K562 (cell line): ENCODE measurements around the gene DAZAP1. TPM values are rescaled to one million over a fixed set of nuclear protein-coding genes. Genes with fewer than 3 reads are reported as not detected.

Experiments
- CBX8 ChIP-seq: fragments of 200-600 bp; sonication (generic); IDR thresholded peaks from 2 replicates; pipeline ENCODE4 v1.6.1; 2012; ENCODE audit warnings: borderline replicate concordance, mixed run types, low read depth, mild to moderate bottlenecking, moderate library complexity, mixed read lengths, low read length, control low read depth, inconsistent platforms; ENCODE audit not compliant: poor library complexity, severe bottlenecking; ENCODE audit errors: extremely low read depth
- CCNT2 ChIP-seq: IDR thresholded peaks from 2 replicates; pipeline ENCODE4 v1.6.1; 2011; ENCODE audit warnings: borderline replicate concordance, low read depth, mild to moderate bottlenecking, moderate library complexity, mixed read lengths, low read length; ENCODE audit not compliant: insufficient read length; ENCODE audit errors: extremely low read depth
- CTCFL ChIP-seq: IDR thresholded peaks from 2 replicates; pipeline ENCODE4 v1.6.1; 2011; ENCODE audit warnings: borderline replicate concordance, low read depth, mild to moderate bottlenecking, moderate library complexity, low read length; ENCODE audit not compliant: insufficient read depth, poor library complexity, severe bottlenecking
- EHMT2 ChIP-seq: fragments of 450-650 bp; IDR thresholded peaks from 2 replicates; pipeline ENCODE4 v1.6.1; 2018; ENCODE audit warnings: antibody characterized with exemption
- FOXK2 ChIP-seq, 2 experiments: fragments of 450-650 bp; IDR thresholded peaks in 1 of 2; conservative IDR thresholded peaks in 1 of 2; 2 replicates each; pipeline ENCODE4 v1.6.1; 2016; ENCODE audit warnings: low read depth in 2 of 2, mild to moderate bottlenecking in 1 of 2
- HDAC2 ChIP-seq: fragments of 450-650 bp; IDR thresholded peaks from 2 replicates; pipeline ENCODE4 v1.6.1; 2016; ENCODE audit warnings: mild to moderate bottlenecking
- JUNB ChIP-seq: fragments of 450-650 bp; formaldehyde crosslinking; conservative IDR thresholded peaks from 2 replicates; pipeline ENCODE4 v1.4.0; 2020; ENCODE audit warnings: mild to moderate bottlenecking
- KLF1 ChIP-seq: fragments of 450-650 bp; IDR thresholded peaks from 2 replicates; pipeline ENCODE4 v1.6.1; 2016; ENCODE audit warnings: missing genetic modification characterization, missing compliant biosample characterization
- KLF16 ChIP-seq: IDR thresholded peaks from 2 replicates; pipeline ENCODE4 v1.6.1; 2016; ENCODE audit warnings: antibody characterized with exemption
- MEF2A ChIP-seq: IDR thresholded peaks from 2 replicates; pipeline ENCODE4 v1.6.1; 2011; ENCODE audit warnings: low read depth, mild to moderate bottlenecking, low read length, moderate library complexity; ENCODE audit not compliant: control insufficient read depth
- NCOA2 ChIP-seq, 2 experiments: fragments of 450-650 bp; IDR thresholded peaks; 2 replicates each; pipeline ENCODE4 v1.6.1; 2018; ENCODE audit warnings: mild to moderate bottlenecking in 2 of 2, moderate library complexity in 1 of 2; ENCODE audit not compliant: partially characterized antibody in 2 of 2
- NFXL1 ChIP-seq: fragments of 450-650 bp; formaldehyde crosslinking; IDR thresholded peaks from 2 replicates; pipeline ENCODE4 v1.4.0; 2021; ENCODE audit warnings: mild to moderate bottlenecking
- RBM25 ChIP-seq: fragments of 200-400 bp; formaldehyde crosslinking; IDR thresholded peaks from 2 replicates; pipeline ENCODE4 v1.6.1; 2018; ENCODE audit warnings: low read length, low read depth, moderate library complexity; ENCODE audit not compliant: severe bottlenecking
- SREBF1 ChIP-seq: fragments of 150-350 bp; IDR thresholded peaks from 2 replicates; pipeline ENCODE4 v1.6.1; 2014; ENCODE audit warnings: antibody characterized with exemption, low read depth, low read length, borderline replicate concordance
- USF1 ChIP-seq: sonication (generic); formaldehyde crosslinking; IDR thresholded peaks from 2 replicates; pipeline ENCODE4 v1.9.0; 2022; ENCODE audit warnings: mild to moderate bottlenecking, missing genetic modification reagents
- ZBTB2 ChIP-seq: fragments of 450-650 bp; IDR thresholded peaks from 2 replicates; pipeline ENCODE4 v1.6.1; 2016; ENCODE audit warnings: antibody characterized with exemption
- ZNF134 ChIP-seq: fragments of 250-450 bp; sonication (Bioruptor Pico); conservative IDR thresholded peaks from 2 replicates; pipeline ENCODE4 v1.4.0; 2020
- ZNF146 ChIP-seq: IDR thresholded peaks from one replicate; pipeline ENCODE4 v1.6.1; 2018; ENCODE audit warnings: missing compliant biosample characterization; ENCODE audit not compliant: unreplicated experiment
- ZNF449 ChIP-seq: fragments of 250-450 bp; sonication (Bioruptor Pico); IDR thresholded peaks from 2 replicates; pipeline ENCODE4 v1.8.0; 2022; ENCODE audit warnings: moderate library complexity, mild to moderate bottlenecking, inconsistent platforms
- ZNF561 ChIP-seq: fragments of 450-650 bp; formaldehyde crosslinking; conservative IDR thresholded peaks from 2 replicates; pipeline ENCODE4 v1.4.0; 2020; ENCODE audit warnings: mild to moderate bottlenecking, moderate library complexity
- polyA plus RNA-seq, 8 experiments: library from polyadenylated mRNA; depleted of rRNA in 4 of 8; stranded (reverse) in 5 of 8; unstranded in 3 of 8; fragments of >200 nt; fragmentation: Nextera tagmentation in 2 of 8; fragmentation: Illumina TruSeq in 1 of 8; extraction: Ambion mirVana in 2 of 8; extraction: Trizol in 1 of 8; gene quantifications; 2 replicates each; pipeline versions ENCODE4 v1.2.1 to v1.2.3, GENCODE V29; 2011 to 2014; ENCODE audit warnings: inconsistent platforms in 1 of 8, missing spikeins in 1 of 8
- total RNA-seq, 7 experiments: library from RNA; depleted of rRNA in 6 of 7; stranded (reverse); fragments of >200 nt in 6 of 7; fragmentation: Illumina TruSeq in 2 of 7; extraction: Trizol in 2 of 7; gene quantifications; 2 replicates each; pipeline versions ENCODE4 v1.2.1 to v1.2.3, GENCODE V29; 2011 to 2021; ENCODE audit warnings: low replicate concordance in 1 of 7

Gene DAZAP1
- total and polyA plus RNA-seq, 9 of the 15 experiments (the other 6 are each of a cell fraction or from before 2014, with no cell fraction given), result 10.8 to 289 (median 142) TPM

GRCh38 chr19:1445185-1445931, 38.0 kb downstream of the DAZAP1 start (continued):
- TF ChIP-seq ZBTB2 (no peak), USF1 (CRISPR knock-in tag) (no peak), ZNF146 (CRISPR knock-in tag) (no peak), CTCFL (peak; percentile 27), CBX8 (no peak), JUNB (no peak), NFXL1 (CRISPR knock-in tag) (no peak), ZNF561 (no peak), ZNF134 (CRISPR knock-in tag) (no peak), FOXK2 (conservative IDR thresholded peaks at IDR 0.05 in 1 of 2, IDR thresholded peaks at IDR 0.05 in 1 of 2; ENCODE audit: low read depth in 2 of 2) (no peak), RBM25 (peak; percentile 96), EHMT2 (no peak), KLF1 (tag) (peak; percentile 76; the same call in 1 of the 2 replicates), KLF16 (peak; percentile 39; the same call in 1 of the 2 replicates), ZNF449 (CRISPR knock-in tag) (no peak), CCNT2 (peak; percentile 86), SREBF1 (no peak), NCOA2 (IDR thresholded peaks at IDR 0.05; ENCODE audit: partially characterized antibody in 2 of 2) (no peak), MEF2A (no peak), HDAC2 (peak; percentile 54; the same call in 1 of the 2 replicates)
